GM19372 (cell line): ENCODE data around the gene MYOZ3.

Experiments used
- ATAC-seq: cut with Tn5 transposase; IDR thresholded peaks from one replicate; pipeline ENCODE4 v1.9.1; 2021; ENCODE audit warnings: mild to moderate bottlenecking, low read depth, moderate library complexity; ENCODE audit not compliant: unreplicated experiment

Gene MYOZ3

GRCh38 chr5:150661086-150661485, at the start of gene MYOZ3:
MYOZ3 (plus strand) TSS chr5:150661251; CDS start chr5:150662942, 1,691 bp downstream.
- no peak for ATAC-seq

- ATAC-seq = no peak
Observed at GRCh38 chr5:150612405-150612804, 48.6 kb upstream of the MYOZ3 start.

- no peak for ATAC-seq
Observed at GRCh38 chr5:150612905-150613670, 48.0 kb upstream of the MYOZ3 start.

- ATAC-seq = no peak
Observed at GRCh38 chr5:150613991-150614660, 46.9 kb upstream of the MYOZ3 start.

- no peak for ATAC-seq
Observed at GRCh38 chr5:150614661-150615060, 46.4 kb upstream of the MYOZ3 start.

- ATAC-seq = no peak
Observed at GRCh38 chr5:150615141-150615699, 45.8 kb upstream of the MYOZ3 start.

DNA sequence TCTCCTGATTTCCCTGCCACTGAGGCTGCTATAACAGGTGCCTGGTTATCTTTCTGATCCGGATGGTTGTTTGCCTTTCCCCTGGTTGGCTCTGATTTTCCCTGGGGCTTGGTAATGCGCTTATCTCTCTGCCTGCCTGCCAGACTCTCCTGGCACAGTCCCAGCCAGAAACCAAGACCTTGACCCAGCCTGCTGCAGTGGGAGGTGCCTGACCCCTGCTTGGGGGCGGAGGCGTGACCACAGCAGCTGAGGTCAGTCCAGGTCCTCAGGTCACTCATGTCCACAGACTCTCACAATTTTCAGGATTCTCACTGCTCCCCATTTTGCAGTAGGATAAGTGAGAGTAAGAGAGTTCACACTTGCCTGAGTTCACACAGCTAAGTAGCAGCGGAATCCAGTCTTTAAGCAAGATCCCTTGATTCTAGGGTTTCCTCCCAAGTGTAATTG, 45.0 kb upstream of the MYOZ3 start:
- ATAC-seq = no peak

DNA sequence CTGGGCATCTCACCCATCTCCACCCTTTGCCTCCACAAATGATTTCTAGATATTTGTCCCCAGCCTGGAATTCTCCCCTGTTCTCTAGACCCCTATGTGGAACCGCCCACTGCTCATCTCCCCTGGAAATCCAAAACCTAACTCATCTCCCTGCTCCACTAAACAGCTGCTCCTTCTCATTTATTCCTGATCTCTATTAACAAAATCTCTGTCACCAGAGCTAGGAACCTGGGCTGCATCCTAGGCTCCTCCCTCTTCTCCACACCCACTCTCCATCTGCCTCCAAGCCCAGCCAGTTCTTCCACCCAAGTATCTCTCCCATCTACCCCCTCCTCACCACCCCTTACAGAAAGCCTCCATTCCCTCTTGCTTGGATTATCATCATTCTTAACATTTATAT, 44.5 kb upstream of the MYOZ3 start:
- no peak for ATAC-seq

GRCh38 chr5:150618163-150618562, 42.9 kb upstream of the MYOZ3 start:
- no peak for ATAC-seq

GRCh38 chr5:150618588-150619281, 42.3 kb upstream of the MYOZ3 start:
- ATAC-seq = no peak

DNA sequence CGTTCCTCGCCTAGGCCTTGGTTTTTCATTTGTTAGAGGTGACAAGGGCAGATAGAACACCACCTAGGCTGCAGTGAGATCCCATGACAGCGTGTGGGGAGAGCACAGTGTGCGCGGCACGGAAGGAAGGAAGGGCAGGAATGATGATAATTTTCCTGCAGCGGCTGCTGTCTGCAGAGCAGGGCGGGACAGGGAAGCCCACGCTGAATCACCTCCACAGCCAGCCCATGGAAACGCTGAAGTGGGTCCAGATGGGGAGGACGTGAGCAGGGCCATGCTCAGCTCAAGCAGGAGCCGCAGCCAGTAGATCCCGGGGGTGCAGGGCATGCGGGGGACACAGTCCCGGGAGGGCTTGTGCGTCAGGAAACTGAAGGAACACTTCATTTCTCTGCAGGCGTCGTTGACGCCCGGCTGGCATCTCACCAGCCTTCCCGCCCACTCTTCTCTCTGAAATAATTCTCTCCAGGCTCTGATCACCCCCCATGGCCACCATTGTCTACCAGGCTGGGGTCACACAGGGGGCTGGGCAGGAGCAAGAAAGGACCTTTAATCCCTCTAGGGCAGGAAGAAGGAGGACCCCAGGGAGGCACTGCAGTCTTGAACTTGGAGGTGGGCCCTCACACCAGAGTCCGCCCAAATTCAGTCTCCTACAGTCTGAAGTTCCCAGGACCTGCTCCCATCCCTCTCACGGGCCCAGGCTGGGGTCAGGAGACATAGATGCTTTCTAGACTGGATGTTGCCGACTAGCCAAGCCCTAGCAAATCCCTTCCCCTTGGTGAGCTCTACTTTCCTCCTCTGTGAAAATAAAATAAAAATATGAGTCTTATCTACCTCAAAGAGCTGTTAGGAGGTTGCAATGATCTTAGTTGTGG, 41.5 kb upstream of the MYOZ3 start:
- no peak for ATAC-seq

DNA sequence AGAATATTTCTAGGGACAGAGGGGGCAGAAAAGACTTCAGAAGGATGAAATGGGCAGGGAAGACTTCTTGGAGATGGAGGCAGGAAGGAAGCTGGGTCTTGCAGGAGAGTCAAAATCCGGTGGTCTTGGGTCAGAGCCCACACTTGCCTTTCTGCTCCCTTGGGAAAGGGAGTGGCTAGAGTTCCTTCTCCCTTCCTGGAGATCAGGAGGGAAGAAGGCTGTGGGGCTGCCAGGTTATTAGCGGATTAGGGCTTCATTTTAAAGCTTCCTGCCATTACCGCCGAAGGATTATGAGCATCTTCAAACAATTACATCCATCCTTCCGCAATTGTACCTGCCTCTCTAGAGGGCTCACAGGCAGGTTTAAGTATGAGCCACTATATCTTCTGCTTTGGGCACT, 39.8 kb upstream of the MYOZ3 start:
- no peak for ATAC-seq

DNA sequence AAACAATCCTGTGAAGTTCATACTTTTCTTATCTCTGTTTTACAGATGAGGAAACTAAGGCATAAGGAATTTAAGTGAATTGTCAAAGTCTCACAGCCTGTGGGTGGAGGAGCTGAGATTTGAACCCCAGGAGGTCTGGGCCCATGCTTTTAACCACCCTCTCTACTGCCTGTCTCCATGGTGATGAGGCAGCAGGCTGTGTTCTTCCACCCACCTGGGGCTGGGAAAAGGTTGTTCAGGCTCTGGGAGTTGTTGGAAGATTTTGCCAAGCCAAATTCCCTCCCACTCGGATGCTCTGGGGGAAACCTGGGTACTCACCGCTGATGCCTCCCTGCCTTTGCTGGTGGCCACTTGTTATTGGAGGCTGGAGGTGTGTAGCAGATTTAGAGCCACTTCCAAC, 38.9 kb upstream of the MYOZ3 start:
- no peak for ATAC-seq

DNA sequence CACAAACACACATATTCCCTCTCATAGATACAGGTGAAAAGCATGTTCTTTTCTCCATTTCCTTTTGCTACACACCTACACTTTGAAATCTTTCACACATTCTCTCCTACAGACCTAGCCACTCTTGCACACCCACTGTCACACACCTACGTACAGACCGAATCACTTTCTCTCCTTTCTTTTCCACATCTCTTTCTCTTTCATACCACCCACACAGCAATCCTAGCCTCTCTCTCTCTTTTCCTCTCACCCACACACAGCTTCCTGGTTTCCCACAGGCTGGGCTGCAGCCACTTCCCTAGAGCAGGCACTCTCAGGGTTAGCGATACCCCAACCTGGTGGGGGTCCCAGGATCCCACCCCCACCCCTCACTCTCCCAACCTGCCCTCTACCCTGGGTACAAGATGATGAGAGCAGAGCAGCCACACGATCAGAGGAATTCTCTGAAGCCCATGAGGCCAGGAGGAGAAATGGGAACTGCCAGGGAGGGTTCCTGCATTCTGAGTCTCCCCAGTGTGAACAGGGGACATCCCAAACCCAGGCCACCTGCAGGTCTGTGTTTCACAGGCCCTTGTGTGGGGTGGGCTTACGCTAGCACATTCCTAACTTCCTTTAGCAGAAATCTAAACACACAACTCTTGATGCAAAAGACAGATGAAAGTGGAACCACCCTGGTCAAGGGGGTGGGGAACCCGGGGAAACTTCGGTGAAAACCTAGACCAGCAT, 37.7 kb upstream of the MYOZ3 start:
- no peak for ATAC-seq

- ATAC-seq = no peak
Observed at GRCh38 chr5:150623878-150624216, 37.2 kb upstream of the MYOZ3 start.

GRCh38 chr5:150624334-150625163, 36.5 kb upstream of the MYOZ3 start:
- peak; percentile 33 for ATAC-seq

DNA sequence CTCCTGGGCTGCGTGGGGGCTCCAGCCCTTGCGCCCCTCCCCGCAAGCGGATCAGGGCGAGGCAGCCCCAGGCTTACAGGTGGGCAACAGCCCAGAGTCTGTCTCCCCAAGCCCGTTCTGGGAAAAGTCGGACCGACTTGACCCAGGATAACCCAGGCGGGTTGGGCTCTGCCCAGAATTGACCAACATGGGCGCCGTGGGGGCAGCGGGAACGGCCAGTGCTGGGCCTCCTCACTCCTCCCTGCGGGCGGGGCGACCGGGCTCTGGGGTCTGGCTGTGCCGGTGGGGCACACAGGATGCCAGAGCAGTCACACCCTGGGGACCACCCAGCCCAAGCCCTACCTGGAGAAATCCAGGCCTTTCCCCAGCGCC, 35.9 kb upstream of the MYOZ3 start:
- no peak for ATAC-seq

GRCh38 chr5:150625831-150626746, 35.0 kb upstream of the MYOZ3 start:
- peak; percentile 42 for ATAC-seq
